ENCODE data around the gene GGA1.
"Not testable (repeated sequence)": the region's sequence is repeated elsewhere in the genome, so short reads cannot be mapped to it uniquely, and the experiment has no call there.

The GGA1 gene

GRCh38 chr22:37569921-37570660 lies 38.5 kb upstream of the GGA1 start:
- no peak for DNase-seq (ENCODE audit: low read depth, low spot score)

GRCh38 chr22:37570661-37570976 lies 38.0 kb upstream of the GGA1 start:
- DNase-seq (ENCODE audit: low read depth, low spot score): no peak

GRCh38 chr22:37571258-37571991 lies 37.2 kb upstream of the GGA1 start:
- peak; percentile 77 for DNase-seq (ENCODE audit: low read depth, low spot score)

GRCh38 chr22:37571992-37572373 lies 36.7 kb upstream of the GGA1 start:
- DNase-seq (ENCODE audit: low read depth, low spot score): no peak

GRCh38 chr22:37575490-37576003 lies 33.1 kb upstream of the GGA1 start:
- no peak for DNase-seq (ENCODE audit: low read depth, low spot score)

- no peak for DNase-seq (ENCODE audit: low read depth, low spot score)
Observed at GRCh38 chr22:37578002-37578401, 30.6 kb upstream of the GGA1 start.

- DNase-seq (ENCODE audit: low read depth, low spot score): peak; percentile 56
Observed at GRCh38 chr22:37581504-37581903, 27.1 kb upstream of the GGA1 start.

GRCh38 chr22:37582526-37582925 lies 26.1 kb upstream of the GGA1 start:
- DNase-seq (ENCODE audit: low read depth, low spot score): no peak

GRCh38 chr22:37588546-37589215 lies 20.0 kb upstream of the GGA1 start:
- no peak for DNase-seq (ENCODE audit: low read depth, low spot score)

- DNase-seq (ENCODE audit: low read depth, low spot score): no peak
Observed at GRCh38 chr22:37589636-37590035, 19.0 kb upstream of the GGA1 start.

GRCh38 chr22:37591081-37591480 lies 17.6 kb upstream of the GGA1 start:
- DNase-seq (ENCODE audit: low read depth, low spot score): not testable (repeated sequence)

- DNase-seq (ENCODE audit: low read depth, low spot score): no peak
Observed at GRCh38 chr22:37591823-37592404, 16.7 kb upstream of the GGA1 start.

GRCh38 chr22:37594237-37594636 lies 14.4 kb upstream of the GGA1 start:
- no peak for DNase-seq (ENCODE audit: low read depth, low spot score)

GRCh38 chr22:37599153-37599552 lies 9.5 kb upstream of the GGA1 start:
- no peak for DNase-seq (ENCODE audit: low read depth, low spot score)

- DNase-seq (ENCODE audit: low read depth, low spot score): no peak
Observed at GRCh38 chr22:37601203-37601539, 7.5 kb upstream of the GGA1 start.

GRCh38 chr22:37601540-37602442 lies 6.8 kb upstream of the GGA1 start:
- DNase-seq (ENCODE audit: low read depth, low spot score): peak; percentile 49

GRCh38 chr22:37602546-37603277 lies 5.9 kb upstream of the GGA1 start:
- DNase-seq (ENCODE audit: low read depth, low spot score): not testable (repeated sequence)

- DNase-seq (ENCODE audit: low read depth, low spot score): no peak
Observed at GRCh38 chr22:37604074-37604473, 4.6 kb upstream of the GGA1 start.

- no peak for DNase-seq (ENCODE audit: low read depth, low spot score)
Observed at GRCh38 chr22:37604875-37605274, 3.8 kb upstream of the GGA1 start.
